ENCODE results near the gene TLE2.

TLE2 gene

DNA sequence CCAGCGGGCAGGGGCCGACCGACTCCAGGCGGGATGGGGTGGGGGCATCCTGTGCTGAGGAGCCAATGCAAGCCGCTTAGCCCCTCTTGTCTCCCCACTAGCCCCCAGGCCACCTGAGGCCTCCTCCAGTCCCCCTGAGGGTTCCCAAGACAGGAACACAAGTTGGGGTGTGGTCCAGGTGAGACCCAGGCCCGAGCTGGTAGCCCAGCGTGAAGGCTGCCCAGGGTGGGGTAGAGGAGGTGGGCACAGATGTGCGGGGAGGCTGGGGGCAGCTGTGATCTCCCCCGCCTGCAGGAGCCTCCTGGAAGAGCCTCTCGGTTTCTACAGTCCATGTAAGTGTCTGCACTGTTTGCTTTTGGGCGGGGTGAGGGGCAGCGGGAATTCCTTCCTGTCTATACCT is 41.3 kb downstream of the TLE2 start:
- no peak overlapping the region for H3K4me3 ChIP-seq (ENCODE audit: insufficient read depth, low read depth, low read length, poor library complexity, severe bottlenecking)
- H3K4me1 ChIP-seq (ENCODE audit: control insufficient read depth, insufficient read depth, low read length, poor library complexity, severe bottlenecking), result no peaks in the 10 kb centered on the region
- no peak overlapping the region for H3K27ac ChIP-seq (ENCODE audit: insufficient read depth, low read length, poor library complexity, severe bottlenecking)
- no peaks in the 10 kb centered on the region for H3K27me3 ChIP-seq (replicated peaks; ENCODE audit: control insufficient read depth, insufficient read depth, low read length, poor library complexity, severe bottlenecking)
- no peak for DNase-seq
- no peaks in the 10 kb centered on the region for H3K36me3 ChIP-seq (ENCODE audit: control insufficient read depth, insufficient read depth, low read length)
- no peaks in the 10 kb centered on the region for H3K9me3 ChIP-seq (ENCODE audit: control insufficient read depth, low read length)

DNA sequence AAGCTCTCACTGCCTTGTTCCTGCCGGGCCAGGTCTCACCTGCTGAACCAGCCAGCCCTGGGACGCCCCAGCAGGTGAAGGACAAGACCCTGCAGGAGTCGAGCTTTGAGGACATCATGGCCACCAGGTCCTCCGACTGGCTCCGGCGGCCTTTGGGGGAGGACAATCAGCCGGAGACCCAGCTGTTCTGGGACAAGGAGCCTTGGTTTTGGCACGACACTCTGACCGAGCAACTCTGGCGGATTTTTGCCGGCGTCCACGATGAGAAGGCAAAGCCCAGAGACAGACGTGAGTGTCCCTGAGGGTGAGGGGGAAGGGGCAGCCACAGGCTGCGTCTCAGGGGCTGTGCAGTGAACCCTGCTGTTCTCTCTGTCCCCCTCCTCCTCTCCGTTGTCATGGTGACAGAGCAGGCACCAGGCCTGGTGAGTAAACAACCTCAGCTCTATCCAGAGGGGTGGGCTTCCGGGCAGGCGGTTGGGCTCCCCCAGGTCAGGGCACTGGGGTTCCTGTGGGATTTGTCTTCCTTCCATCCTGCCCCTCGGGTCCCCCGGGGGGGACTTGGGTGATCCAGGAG is 42.0 kb downstream of the TLE2 start:
- Histone ChIP-seq H3K4me3 (ENCODE audit: insufficient read depth, low read depth, low read length, poor library complexity, severe bottlenecking) (no peak overlapping the region), H3K9me3 (ENCODE audit: control insufficient read depth, low read length) (no peaks in the 10 kb centered on the region), H3K36me3 (ENCODE audit: control insufficient read depth, insufficient read depth, low read length) (no peaks in the 10 kb centered on the region), H3K27ac (ENCODE audit: insufficient read depth, low read length, poor library complexity, severe bottlenecking) (no peak overlapping the region), H3K4me1 (ENCODE audit: control insufficient read depth, insufficient read depth, low read length, poor library complexity, severe bottlenecking) (no peaks in the 10 kb centered on the region), H3K27me3 (replicated peaks; ENCODE audit: control insufficient read depth, insufficient read depth, low read length, poor library complexity, severe bottlenecking) (no peaks in the 10 kb centered on the region)
- DNase-seq, result no peak

DNA sequence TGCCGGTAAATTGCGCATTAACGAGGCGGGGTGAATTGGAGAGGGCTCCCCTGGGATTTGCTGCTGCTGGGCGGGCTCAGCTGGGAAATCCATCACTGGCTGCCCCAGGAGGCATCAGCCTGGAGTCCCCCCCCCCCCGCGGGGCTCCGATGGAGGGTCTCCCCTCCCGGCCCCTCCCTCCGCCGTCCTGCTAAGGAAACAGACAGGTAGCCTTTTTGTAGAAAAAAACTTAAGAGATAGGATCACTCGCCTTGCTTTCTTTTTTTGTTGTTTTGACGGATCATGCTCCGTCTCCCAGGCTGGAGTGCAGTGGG is 44.9 kb downstream of the TLE2 start:
- H3K4me1 ChIP-seq (ENCODE audit: control insufficient read depth, insufficient read depth, low read length, poor library complexity, severe bottlenecking), result no peaks in the 10 kb centered on the region
- no peaks in the 10 kb centered on the region for H3K9me3 ChIP-seq (ENCODE audit: control insufficient read depth, low read length)
- H3K36me3 ChIP-seq (ENCODE audit: control insufficient read depth, insufficient read depth, low read length), result no peaks in the 10 kb centered on the region
- no peak for DNase-seq
- no peak overlapping the region for H3K27ac ChIP-seq (ENCODE audit: insufficient read depth, low read length, poor library complexity, severe bottlenecking)
- no peaks in the 10 kb centered on the region for H3K27me3 ChIP-seq (replicated peaks; ENCODE audit: control insufficient read depth, insufficient read depth, low read length, poor library complexity, severe bottlenecking)
- no peak overlapping the region for H3K4me3 ChIP-seq (ENCODE audit: insufficient read depth, low read depth, low read length, poor library complexity, severe bottlenecking)

DNA sequence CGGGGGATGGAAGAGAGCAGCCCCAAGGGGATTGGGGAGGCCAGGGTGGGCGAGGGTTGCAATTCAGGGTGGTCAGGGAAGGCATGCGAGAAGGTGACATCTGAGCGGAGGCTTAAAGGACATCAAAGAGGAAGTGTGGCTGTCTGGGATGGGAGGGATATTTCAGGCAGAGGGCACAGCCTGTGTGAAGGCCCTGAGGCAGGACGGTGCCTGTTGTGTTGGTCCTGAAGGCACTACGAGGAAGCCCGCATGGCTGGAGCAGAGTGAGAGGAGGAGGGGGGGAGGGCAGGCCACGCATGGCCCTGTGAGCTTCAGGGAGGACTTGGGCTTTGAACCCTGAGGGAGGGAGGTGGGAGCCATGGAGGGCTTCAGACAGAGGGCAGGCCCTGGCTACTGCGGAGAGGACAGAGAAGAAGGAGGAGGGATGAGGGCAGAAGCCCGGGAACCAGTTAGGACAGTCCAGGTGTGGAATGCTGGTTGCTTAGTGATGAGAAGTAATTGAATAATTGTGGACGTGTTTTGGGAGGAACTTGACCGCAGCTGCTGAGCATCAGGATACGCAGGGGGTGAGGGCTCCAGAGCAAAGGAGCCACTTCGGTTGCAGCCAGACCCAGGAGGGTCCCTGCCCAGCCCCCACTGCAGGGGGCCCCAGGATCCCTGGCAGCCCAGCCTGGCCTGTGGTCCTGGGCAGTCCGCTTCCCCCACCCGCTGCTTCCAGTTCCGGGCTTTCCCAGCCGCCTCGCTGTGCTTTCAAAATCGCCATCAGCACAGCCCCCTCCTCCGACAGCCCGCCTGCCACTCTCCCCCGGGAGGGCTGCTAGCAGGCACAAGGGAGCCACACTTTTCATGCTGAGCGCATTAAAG is 45.5 kb downstream of the TLE2 start:
- DNase-seq, result no peak
- Histone ChIP-seq H3K27ac (ENCODE audit: insufficient read depth, low read length, poor library complexity, severe bottlenecking) (no peak overlapping the region), H3K27me3 (replicated peaks; ENCODE audit: control insufficient read depth, insufficient read depth, low read length, poor library complexity, severe bottlenecking) (no peaks in the 10 kb centered on the region), H3K4me3 (ENCODE audit: insufficient read depth, low read depth, low read length, poor library complexity, severe bottlenecking) (no peak overlapping the region), H3K36me3 (ENCODE audit: control insufficient read depth, insufficient read depth, low read length) (no peaks in the 10 kb centered on the region), H3K4me1 (ENCODE audit: control insufficient read depth, insufficient read depth, low read length, poor library complexity, severe bottlenecking) (no peaks in the 10 kb centered on the region), H3K9me3 (ENCODE audit: control insufficient read depth, low read length) (no peaks in the 10 kb centered on the region)

DNA sequence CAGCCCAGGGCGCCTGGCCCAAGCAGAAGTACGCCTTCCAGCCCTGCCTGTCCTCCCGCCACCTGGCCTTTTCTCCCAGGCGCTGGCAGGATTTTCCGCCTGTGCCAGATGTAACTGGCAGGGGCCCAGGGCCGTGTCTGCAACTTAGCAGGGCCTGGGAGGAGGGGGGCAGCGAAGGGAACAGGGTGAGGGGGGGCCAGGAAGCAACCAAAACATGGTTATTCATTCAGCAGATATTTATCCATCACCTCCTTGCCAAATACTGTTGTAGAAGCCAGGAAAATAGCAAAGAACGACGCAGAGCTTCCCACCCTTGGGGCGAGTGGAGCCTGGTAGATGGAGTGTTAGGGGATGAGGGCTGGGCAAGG is 46.1 kb downstream of the TLE2 start:
- no peak overlapping the region for H3K4me3 ChIP-seq (ENCODE audit: insufficient read depth, low read depth, low read length, poor library complexity, severe bottlenecking)
- H3K27ac ChIP-seq (ENCODE audit: insufficient read depth, low read length, poor library complexity, severe bottlenecking), result no peak overlapping the region
- H3K9me3 ChIP-seq (ENCODE audit: control insufficient read depth, low read length), result no peaks in the 10 kb centered on the region

DNA sequence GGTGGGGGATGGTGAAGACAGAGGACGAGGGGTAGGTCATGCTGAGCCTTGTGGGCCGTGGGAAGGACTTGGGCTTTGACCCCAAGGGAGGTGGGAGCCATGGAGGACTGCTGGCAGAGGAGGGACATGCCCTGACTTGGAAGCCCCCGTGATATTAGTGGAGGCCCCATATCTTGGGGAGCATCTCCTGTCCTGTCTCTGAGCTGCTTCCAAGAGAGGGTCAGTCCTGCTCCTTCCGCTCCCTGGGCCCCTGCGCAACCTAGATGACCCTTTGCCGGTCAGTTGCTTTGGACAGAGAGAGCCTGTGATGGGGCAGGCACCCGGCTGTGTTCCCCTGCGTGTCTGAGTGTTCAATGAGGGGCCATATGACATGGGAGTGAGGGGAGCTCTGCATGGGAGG is 46.5 kb downstream of the TLE2 start:
- Histone ChIP-seq H3K27me3 (replicated peaks; ENCODE audit: control insufficient read depth, insufficient read depth, low read length, poor library complexity, severe bottlenecking) (no peaks in the 10 kb centered on the region), H3K4me3 (ENCODE audit: insufficient read depth, low read depth, low read length, poor library complexity, severe bottlenecking) (no peak overlapping the region), H3K36me3 (ENCODE audit: control insufficient read depth, insufficient read depth, low read length) (no peaks in the 10 kb centered on the region), H3K9me3 (ENCODE audit: control insufficient read depth, low read length) (no peaks in the 10 kb centered on the region), H3K27ac (ENCODE audit: insufficient read depth, low read length, poor library complexity, severe bottlenecking) (no peak overlapping the region), H3K4me1 (ENCODE audit: control insufficient read depth, insufficient read depth, low read length, poor library complexity, severe bottlenecking) (peaks cover under 1% of the 10 kb centered on the region)
- no peak for DNase-seq

More for the DNA sequence above, 46.1 kb downstream of the TLE2 start:
- DNase-seq, result no peak
- H3K27me3 ChIP-seq (replicated peaks; ENCODE audit: control insufficient read depth, insufficient read depth, low read length, poor library complexity, severe bottlenecking), result no peaks in the 10 kb centered on the region
- no peaks in the 10 kb centered on the region for H3K36me3 ChIP-seq (ENCODE audit: control insufficient read depth, insufficient read depth, low read length)
- H3K4me1 ChIP-seq (ENCODE audit: control insufficient read depth, insufficient read depth, low read length, poor library complexity, severe bottlenecking), result no peaks in the 10 kb centered on the region

DNA sequence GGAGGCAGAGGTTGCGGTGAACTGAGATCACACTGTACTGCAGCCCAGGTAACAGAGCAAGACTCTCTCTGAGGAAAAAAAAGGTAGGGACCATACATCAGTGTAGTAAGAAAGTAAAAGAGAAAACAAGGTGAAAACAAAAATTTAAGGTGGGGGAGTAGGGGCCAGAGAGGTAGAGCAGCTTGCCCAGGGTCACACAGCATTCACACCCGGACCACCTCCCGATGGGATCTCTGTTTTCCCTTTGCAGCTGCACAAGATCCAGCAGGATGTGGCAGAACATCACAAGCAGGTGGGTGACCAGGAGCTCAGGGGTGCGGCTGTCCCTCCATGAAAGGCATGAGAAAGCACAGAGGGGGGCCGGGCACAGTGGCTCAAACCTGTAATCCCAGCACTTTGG is 47.2 kb downstream of the TLE2 start:
- H3K27me3 ChIP-seq (replicated peaks; ENCODE audit: control insufficient read depth, insufficient read depth, low read length, poor library complexity, severe bottlenecking), result no peaks in the 10 kb centered on the region
- peaks cover 5% of the 10 kb centered on the region for H3K4me1 ChIP-seq (ENCODE audit: control insufficient read depth, insufficient read depth, low read length, poor library complexity, severe bottlenecking)
- H3K36me3 ChIP-seq (ENCODE audit: control insufficient read depth, insufficient read depth, low read length), result no peaks in the 10 kb centered on the region
- H3K4me3 ChIP-seq (ENCODE audit: insufficient read depth, low read depth, low read length, poor library complexity, severe bottlenecking), result no peak overlapping the region
- no peak for DNase-seq
- H3K27ac ChIP-seq (ENCODE audit: insufficient read depth, low read length, poor library complexity, severe bottlenecking), result no peak overlapping the region
- no peaks in the 10 kb centered on the region for H3K9me3 ChIP-seq (ENCODE audit: control insufficient read depth, low read length)

DNA sequence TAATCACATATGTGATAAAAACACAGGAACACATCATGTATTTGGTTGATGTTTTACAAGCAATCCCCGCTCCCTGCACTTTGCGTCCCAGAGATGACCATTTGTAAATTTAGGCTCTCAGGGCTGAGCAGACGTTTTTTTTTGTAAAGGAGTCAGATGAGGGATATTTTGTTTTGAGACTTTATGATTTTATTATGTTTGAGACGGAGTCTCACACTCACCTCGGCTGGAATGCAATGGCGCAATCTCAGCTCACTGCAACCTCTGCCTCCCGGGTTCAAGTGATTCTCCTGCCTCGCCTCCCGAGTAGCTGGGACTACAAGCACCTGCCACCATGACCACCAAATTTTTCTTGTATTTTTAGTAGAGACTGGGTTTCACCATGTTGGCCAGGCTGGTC is 50.3 kb downstream of the TLE2 start:
- Histone ChIP-seq H3K4me3 (ENCODE audit: insufficient read depth, low read depth, low read length, poor library complexity, severe bottlenecking) (no peak overlapping the region), H3K9me3 (ENCODE audit: control insufficient read depth, low read length) (no peaks in the 10 kb centered on the region), H3K27ac (ENCODE audit: insufficient read depth, low read length, poor library complexity, severe bottlenecking) (no peak overlapping the region), H3K27me3 (replicated peaks; ENCODE audit: control insufficient read depth, insufficient read depth, low read length, poor library complexity, severe bottlenecking) (no peaks in the 10 kb centered on the region), H3K4me1 (ENCODE audit: control insufficient read depth, insufficient read depth, low read length, poor library complexity, severe bottlenecking) (peaks cover 16% of the 10 kb centered on the region), H3K36me3 (ENCODE audit: control insufficient read depth, insufficient read depth, low read length) (no peaks in the 10 kb centered on the region)
- no peak for DNase-seq

DNA sequence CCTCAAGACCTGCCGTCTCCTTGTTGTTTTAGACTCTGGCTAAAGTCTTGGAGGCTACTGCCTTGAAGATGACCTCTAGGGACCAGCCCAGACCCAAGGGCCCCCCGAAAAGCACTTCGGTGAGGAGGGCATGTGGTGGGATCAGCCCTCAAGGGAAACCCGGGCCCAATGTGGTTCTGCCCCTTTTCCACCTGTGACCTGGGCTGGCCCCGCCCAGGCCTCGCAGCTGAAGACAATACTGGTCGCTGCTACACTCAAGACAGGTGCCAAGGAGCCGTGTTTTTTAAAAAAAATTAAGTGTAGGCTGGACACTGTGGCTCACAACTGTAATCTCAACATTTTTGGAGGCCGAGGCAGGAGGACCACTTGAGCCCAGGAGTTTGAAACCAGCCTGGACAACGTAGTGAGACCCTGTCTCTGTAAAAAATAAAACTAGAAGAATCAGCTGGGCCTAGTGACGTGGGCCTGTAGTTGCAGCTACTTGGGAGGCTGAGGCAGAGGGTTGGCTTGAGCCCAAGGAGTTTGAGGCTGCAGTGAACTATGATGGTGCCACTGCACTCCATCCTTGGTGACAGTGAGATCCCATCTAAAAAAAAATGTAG is 50.8 kb downstream of the TLE2 start:
- Histone ChIP-seq H3K9me3 (ENCODE audit: control insufficient read depth, low read length) (no peaks in the 10 kb centered on the region), H3K36me3 (ENCODE audit: control insufficient read depth, insufficient read depth, low read length) (no peaks in the 10 kb centered on the region), H3K27ac (ENCODE audit: insufficient read depth, low read length, poor library complexity, severe bottlenecking) (no peak overlapping the region), H3K27me3 (replicated peaks; ENCODE audit: control insufficient read depth, insufficient read depth, low read length, poor library complexity, severe bottlenecking) (no peaks in the 10 kb centered on the region), H3K4me3 (ENCODE audit: insufficient read depth, low read depth, low read length, poor library complexity, severe bottlenecking) (no peak overlapping the region), H3K4me1 (ENCODE audit: control insufficient read depth, insufficient read depth, low read length, poor library complexity, severe bottlenecking) (peaks cover 16% of the 10 kb centered on the region)
- no peak for DNase-seq

DNA sequence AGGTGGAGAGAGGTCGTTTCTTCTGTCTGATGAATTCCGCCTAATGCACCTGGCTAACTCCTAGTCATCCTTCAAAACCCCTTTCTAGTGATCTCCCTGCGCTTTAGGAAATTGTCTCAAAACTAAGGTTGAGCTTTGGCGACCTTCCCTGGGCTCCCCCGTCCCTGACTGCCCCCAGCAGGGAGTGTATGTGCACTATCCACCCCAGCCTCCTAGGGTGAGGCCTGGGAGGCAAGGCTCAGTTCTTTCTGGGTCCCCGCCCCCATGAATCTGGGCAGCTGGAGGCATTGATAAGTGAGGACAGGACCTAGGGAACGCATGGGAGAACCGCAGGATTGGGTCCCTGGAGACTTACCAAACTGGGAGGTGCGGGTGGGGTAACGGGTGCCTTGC is 51.3 kb downstream of the TLE2 start:
- no peaks in the 10 kb centered on the region for H3K27me3 ChIP-seq (replicated peaks; ENCODE audit: control insufficient read depth, insufficient read depth, low read length, poor library complexity, severe bottlenecking)
- H3K36me3 ChIP-seq (ENCODE audit: control insufficient read depth, insufficient read depth, low read length), result no peaks in the 10 kb centered on the region
- no peaks in the 10 kb centered on the region for H3K9me3 ChIP-seq (ENCODE audit: control insufficient read depth, low read length)
- H3K27ac ChIP-seq (ENCODE audit: insufficient read depth, low read length, poor library complexity, severe bottlenecking), result no peak overlapping the region
- no peak overlapping the region for H3K4me3 ChIP-seq (ENCODE audit: insufficient read depth, low read depth, low read length, poor library complexity, severe bottlenecking)
- peaks cover 16% of the 10 kb centered on the region for H3K4me1 ChIP-seq (ENCODE audit: control insufficient read depth, insufficient read depth, low read length, poor library complexity, severe bottlenecking)
- no peak for DNase-seq
